ENCODE measurements around the gene UBQLN2.
"Not testable (repeated sequence)": the region's sequence is repeated elsewhere in the genome, so short reads cannot be mapped to it uniquely, and the experiment has no call there.

UBQLN2 gene

GRCh38 chrX:56563231-56564161 lies at the start of gene UBQLN2:
UBQLN2 (plus strand) TSS chrX:56563627; CDS start chrX:56563874, 247 bp downstream.
- DNase-seq = peak; percentile 62

- DNase-seq = no peak
Observed at GRCh38 chrX:56519642-56520041, 43.8 kb upstream of the UBQLN2 start.

- DNase-seq = not testable (repeated sequence)
Observed at GRCh38 chrX:56529482-56530007, 33.9 kb upstream of the UBQLN2 start.

- DNase-seq = no peak
Observed at GRCh38 chrX:56530011-56530410, 33.4 kb upstream of the UBQLN2 start.

- no peak for DNase-seq
Observed at GRCh38 chrX:56550667-56551066, 12.8 kb upstream of the UBQLN2 start.

GRCh38 chrX:56554870-56555269 lies 8.6 kb upstream of the UBQLN2 start:
- DNase-seq = no peak

GRCh38 chrX:56557376-56557929 lies 6.0 kb upstream of the UBQLN2 start:
- DNase-seq = no peak

GRCh38 chrX:56564164-56564885 lies 898 bp downstream of the UBQLN2 start:
- DNase-seq = peak; percentile 55

GRCh38 chrX:56564921-56565840 lies 1.8 kb downstream of the UBQLN2 start:
- no peak for DNase-seq

- peak; percentile 57 for DNase-seq
Observed at GRCh38 chrX:56569378-56570057, 6.1 kb downstream of the UBQLN2 start.

- DNase-seq = no peak
Observed at GRCh38 chrX:56572975-56573374, 9.5 kb downstream of the UBQLN2 start.

GRCh38 chrX:56574861-56575260 lies 11.4 kb downstream of the UBQLN2 start:
- DNase-seq = no peak

GRCh38 chrX:56576721-56577120 lies 13.3 kb downstream of the UBQLN2 start:
- no peak for DNase-seq

GRCh38 chrX:56588397-56589188 lies 25.2 kb downstream of the UBQLN2 start:
- DNase-seq = no peak

- not testable (repeated sequence) for DNase-seq
Observed at GRCh38 chrX:56591830-56592229, 28.4 kb downstream of the UBQLN2 start.

- DNase-seq = peak; percentile 1
Observed at GRCh38 chrX:56600141-56600540, 36.7 kb downstream of the UBQLN2 start.

- no peak for DNase-seq
Observed at GRCh38 chrX:56600987-56601386, 37.6 kb downstream of the UBQLN2 start.

- no peak for DNase-seq
Observed at GRCh38 chrX:56615282-56615681, 51.9 kb downstream of the UBQLN2 start.

Data from suppressor macrophage treated with lipopolysaccharide for 4 hours (primary cell).